ENCODE measurements around the gene TMCO4.
A peak's percentile ranks its signal among the peaks of the same experiment; 100 is the strongest.

The TMCO4 gene

DNA sequence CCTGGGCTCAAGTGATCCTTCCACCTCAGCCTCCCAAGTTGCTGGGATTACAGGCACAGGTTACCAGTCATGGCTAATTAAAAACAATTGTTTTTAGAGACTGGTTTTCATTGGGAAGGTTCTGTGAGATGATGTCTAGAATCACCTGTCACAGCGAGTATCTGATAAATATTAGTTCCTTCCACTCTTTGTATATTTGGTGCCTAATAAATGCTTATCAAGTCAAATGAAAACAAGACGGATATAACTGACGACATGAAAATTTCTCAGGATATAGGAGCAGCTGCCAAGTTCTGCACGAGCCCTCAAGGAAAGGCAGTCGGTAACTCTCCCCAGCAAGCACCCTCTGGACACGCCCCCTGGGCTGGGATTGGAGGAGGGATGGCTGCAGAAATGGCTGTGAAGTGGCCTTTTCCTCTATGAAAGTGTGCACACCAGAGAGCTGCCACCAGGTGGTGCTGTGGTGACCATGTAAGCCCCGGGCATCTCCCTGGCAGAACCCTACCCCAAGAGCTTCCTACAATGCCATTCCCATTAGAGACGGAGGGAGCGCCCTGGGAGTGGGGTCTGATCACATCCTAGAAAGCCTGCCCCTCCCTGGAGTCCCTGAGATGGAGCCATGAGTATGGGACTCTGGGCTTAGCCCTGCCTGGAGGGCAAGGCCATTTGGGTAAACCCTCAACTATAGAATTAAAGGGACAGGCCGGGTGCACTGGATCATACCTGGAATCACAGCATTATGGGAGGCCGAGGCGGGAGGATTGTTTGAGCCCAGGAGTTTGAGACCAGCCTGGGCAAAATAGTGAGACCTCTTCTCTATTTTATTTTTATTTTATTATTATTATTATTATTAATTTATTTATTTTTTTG is 84.1 kb downstream of the TMCO4 start:
- TF ChIP-seq, protein P1, sequence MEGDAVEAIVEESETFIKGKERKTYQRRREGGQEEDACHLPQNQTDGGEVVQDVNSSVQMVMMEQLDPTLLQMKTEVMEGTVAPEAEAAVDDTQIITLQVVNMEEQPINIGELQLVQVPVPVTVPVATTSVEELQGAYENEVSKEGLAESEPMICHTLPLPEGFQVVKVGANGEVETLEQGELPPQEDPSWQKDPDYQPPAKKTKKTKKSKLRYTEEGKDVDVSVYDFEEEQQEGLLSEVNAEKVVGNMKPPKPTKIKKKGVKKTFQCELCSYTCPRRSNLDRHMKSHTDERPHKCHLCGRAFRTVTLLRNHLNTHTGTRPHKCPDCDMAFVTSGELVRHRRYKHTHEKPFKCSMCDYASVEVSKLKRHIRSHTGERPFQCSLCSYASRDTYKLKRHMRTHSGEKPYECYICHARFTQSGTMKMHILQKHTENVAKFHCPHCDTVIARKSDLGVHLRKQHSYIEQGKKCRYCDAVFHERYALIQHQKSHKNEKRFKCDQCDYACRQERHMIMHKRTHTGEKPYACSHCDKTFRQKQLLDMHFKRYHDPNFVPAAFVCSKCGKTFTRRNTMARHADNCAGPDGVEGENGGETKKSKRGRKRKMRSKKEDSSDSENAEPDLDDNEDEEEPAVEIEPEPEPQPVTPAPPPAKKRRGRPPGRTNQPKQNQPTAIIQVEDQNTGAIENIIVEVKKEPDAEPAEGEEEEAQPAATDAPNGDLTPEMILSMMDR (IDR thresholded peaks at IDR 0.05), result peak; percentile 62

DNA sequence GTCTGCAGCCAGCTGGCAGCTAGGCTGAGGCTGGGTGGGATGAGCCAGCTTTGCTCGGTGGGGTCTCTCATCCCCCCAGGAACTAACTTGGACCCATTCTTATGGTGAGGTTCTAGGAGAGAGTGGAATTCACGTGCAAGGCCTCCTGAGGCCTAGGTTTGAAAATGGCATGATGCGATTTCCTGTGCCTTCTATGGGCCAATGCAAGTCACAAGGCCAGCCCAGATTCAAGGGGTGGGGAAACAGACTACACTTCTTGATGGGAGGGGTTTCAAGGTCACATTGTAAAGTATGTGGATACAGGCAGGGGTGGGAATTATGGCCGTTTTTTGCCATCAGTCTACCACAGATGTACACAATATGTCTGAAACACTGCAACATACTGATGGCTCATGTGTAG is 86.8 kb downstream of the TMCO4 start:
- TF ChIP-seq, protein P1 (IDR thresholded peaks at IDR 0.05), result no peak

DNA sequence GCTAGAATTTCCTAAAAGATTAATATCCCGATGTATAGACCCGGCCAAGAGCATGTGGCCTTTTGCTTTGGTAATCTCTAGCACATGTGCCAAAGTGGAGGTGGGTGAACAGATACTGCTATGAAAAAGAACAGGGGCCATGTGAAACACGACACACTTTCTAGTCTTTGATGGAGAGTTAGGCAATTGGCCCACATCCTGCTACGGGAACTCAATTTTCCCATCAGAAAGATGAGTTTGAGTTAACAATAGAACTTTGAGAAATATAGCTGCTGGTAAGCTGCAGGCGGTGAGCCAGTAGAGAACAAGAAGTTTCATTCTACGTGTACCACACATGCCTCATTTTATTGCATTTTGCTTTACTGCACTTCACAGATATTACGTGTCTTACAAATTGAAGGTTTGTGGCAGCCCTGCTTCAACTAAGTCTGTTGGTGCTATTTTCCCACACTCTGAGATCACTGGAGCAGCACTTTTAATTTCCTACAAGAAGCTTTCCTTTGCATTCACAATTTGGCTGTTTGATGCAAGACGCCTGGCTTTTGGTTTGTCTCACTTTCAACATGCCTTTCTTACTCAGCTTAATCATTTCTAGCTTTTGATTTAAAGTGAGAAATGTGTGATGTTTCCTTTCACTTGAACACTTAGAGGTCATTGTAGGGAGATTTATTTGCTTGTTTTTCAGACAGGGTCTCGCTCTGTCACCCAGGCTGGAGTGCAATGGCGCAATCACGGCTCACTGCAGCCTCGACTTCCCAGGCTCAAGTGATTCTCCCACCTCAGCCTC is 88.7 kb downstream of the TMCO4 start:
- TF ChIP-seq, protein P1 (IDR thresholded peaks at IDR 0.05), result no peak

DNA sequence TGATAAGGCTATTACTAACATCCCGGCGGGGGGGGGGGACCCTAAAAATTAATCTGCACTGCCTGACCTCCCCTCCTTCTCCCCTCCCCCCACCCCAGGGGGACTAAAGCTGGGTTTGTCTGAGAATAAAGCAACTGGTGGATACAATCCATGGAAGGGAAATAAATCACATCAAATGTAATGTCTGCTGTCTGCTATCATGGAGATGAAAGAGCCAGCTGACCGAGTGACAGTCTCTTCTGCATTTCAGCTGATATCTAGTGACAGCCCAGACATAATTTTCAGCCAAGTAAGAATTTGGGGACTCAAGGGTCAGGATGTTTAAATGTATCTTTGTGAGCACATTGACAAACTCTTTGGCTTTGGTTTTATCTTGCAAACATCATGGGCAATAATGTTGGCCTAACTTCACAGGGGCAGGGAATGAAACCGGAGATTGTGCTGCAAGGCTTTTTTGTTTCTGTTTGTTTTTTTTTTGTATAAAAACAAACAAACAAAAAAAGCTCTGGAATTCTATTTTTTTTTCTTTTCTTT is 90.4 kb downstream of the TMCO4 start:
- TF ChIP-seq, protein P1 (IDR thresholded peaks at IDR 0.05), result no peak

DNA sequence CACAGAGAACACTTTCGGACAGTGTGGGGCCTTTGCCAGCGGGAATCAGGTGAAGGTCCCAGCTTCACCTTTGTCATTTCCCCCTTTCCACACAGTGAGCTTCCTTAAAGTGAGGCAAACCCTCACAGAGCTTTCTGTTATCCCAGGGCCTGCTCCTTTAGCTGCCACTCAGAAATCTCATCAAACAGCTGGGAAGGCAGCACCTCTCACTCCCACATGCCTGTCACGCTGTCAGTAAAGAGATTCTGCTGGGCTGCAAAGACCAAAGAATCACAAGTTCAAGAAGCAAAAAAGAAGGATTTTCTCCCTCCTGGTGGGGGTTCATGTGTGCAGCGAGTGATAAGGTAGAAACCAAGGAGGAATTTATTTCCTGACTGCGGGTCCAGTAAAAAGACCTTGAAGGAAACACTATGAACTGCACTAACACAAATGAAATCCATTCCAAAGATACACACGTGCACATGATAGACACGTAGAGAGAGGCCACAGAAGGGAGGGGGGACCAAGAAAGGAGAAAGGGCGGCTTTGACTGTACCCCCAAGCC is 91.1 kb downstream of the TMCO4 start:
- TF ChIP-seq, protein P1 (IDR thresholded peaks at IDR 0.05), result no peak

DNA sequence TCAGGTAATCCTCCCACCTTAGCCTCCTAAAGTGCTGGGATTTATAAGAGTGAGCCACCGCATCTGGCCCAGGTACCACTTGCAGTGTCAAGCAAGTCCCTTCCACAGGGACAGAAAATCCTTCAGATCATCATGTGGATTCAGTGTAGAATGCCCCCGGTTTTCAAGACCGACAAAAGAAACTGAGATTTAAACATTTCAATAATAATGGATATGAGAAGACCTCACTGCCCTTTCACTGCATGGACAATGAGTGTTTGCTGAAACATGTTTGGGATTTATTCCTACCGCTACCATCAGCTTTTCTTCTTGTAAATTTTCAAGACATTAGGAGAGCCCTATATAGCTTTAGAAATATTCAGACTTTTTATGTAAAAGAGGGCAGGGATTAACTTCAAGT is 93.6 kb downstream of the TMCO4 start:
- TF ChIP-seq, protein P1 (IDR thresholded peaks at IDR 0.05), result no peak

DNA sequence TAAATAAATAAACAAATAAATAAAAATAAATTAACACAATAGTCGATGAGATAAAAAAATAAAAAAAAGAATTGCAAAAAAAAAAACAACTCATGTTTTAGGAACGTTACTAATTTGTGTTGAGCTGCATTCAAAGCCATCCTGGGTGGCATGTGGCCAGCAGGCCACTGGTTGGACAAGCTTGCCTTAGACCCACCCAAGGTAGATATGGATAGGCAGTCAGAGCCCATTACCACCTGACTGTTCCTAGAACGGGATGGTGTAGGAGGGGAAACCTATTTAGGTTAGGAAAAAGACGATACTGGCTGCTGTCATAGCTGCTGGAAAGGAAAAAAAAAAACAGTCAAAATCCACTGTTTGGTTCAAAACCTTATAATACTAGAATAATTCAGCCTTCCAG is 94.3 kb downstream of the TMCO4 start:
- TF ChIP-seq, protein P1 (IDR thresholded peaks at IDR 0.05), result no peak

Data from LNCAP (cell line).